ENCODE measurements around the gene TNS4. TPM values are rescaled to one million over a fixed set of nuclear protein-coding genes. Genes with fewer than 3 reads are reported as not detected.

TNS4 gene
- total RNA-seq, 1 experiment from 2014 or later, result 36.6 TPM

- Histone ChIP-seq H4K20me1 (ENCODE audit: insufficient read depth) (no peaks in the 10 kb centered on the region), H3K9ac (ENCODE audit: low read length) (no peak overlapping the region), H3K4me1 (ENCODE audit: control insufficient read depth in 1 of 2, insufficient read depth in 2 of 2, low read length in 2 of 2) (peaks cover 5 to 50% of the 10 kb centered on the region in 2 experiments; a peak in 3 of 4 replicates), H3K9me2 (ENCODE audit: insufficient read depth) (no peaks in the 10 kb centered on the region), H3K27ac (ENCODE audit: low read depth, low read length) (no peak overlapping the region), H3K36me3 (ENCODE audit: control insufficient read depth in 1 of 2, insufficient read depth in 2 of 2, low read length in 2 of 2) (no peaks in the 10 kb centered on the region; a peak in 1 of 4 replicates), H3K79me2 (ENCODE audit: insufficient read depth, low read length) (no peaks in the 10 kb centered on the region), H3K4me3 (replicated peaks in 1 of 2; ENCODE audit: low read depth in 1 of 2, low read length in 2 of 2) (no peak overlapping the region), H3K9me3 (ENCODE audit: control insufficient read depth in 1 of 2, insufficient read depth in 1 of 2, low read depth in 1 of 2, low read length in 2 of 2) (no peaks in the 10 kb centered on the region), H2AFZ (ENCODE audit: low read depth, low read length, poor library complexity, severe bottlenecking) (no peak overlapping the region), H3K4me2 (ENCODE audit: low read length) (no peak overlapping the region), H3K27me3 (ENCODE audit: insufficient read depth, low read length) (no peaks in the 10 kb centered on the region)
- RAD21 ChIA-PET (ENCODE audit: low non-redundant PET in 1 of 2, low total read pairs in 2 of 2, uncharacterized antibody in 2 of 2, unreplicated experiment in 2 of 2), result no interaction called here
- POLR2A ChIA-PET, result interaction anchor here (1.2 to 1.4 kb wide), 2 partner anchors 29 to 61 kb away, joined by 4 to 5 read pairs; partner anchors contain the start of gene TNS4
- intact Hi-C loops (cut with micrococcal nuclease), result no loop called here
- ATAC-seq (peak; percentile 54), DNase-seq (ENCODE audit: low read depth, low spot score) (no peak)
- BruUV-seq (replicated peaks), result no TSS peak
- CTCF ChIA-PET, result interaction anchor here (1.2 to 1.3 kb wide), 2 partner anchors 24 to 61 kb away, joined by 3 to 6 read pairs; no protein-coding TSS in a partner anchor
- no peak for TF ChIP-seq SP1 (IDR thresholded peaks at IDR 0.05; ENCODE audit: low read depth)
These were observed 28.5 kb downstream of the TNS4 start for GRCh38 chr17:40472733-40473452.

GRCh38 chr17:40471846-40472732, 29.3 kb downstream of the TNS4 start:
- intact Hi-C loops (cut with micrococcal nuclease), result no loop called here
- ATAC-seq (0 out of 2 replicates have a peak, but pooled peaks have one; percentile 2), DNase-seq (ENCODE audit: low read depth, low spot score) (no peak)
- no TSS peak for BruUV-seq (replicated peaks)
- Histone ChIP-seq H2AFZ (ENCODE audit: low read depth, low read length, poor library complexity, severe bottlenecking) (no peak overlapping the region), H3K27me3 (ENCODE audit: insufficient read depth, low read length) (no peaks in the 10 kb centered on the region), H3K27ac (ENCODE audit: low read depth, low read length) (no peak overlapping the region), H3K36me3 (ENCODE audit: control insufficient read depth in 1 of 2, insufficient read depth in 2 of 2, low read length in 2 of 2) (no peaks in the 10 kb centered on the region), H3K79me2 (ENCODE audit: insufficient read depth, low read length) (no peaks in the 10 kb centered on the region), H3K4me3 (replicated peaks in 1 of 2; ENCODE audit: low read depth in 1 of 2, low read length in 2 of 2) (no peak overlapping the region), H3K9me2 (ENCODE audit: insufficient read depth) (no peaks in the 10 kb centered on the region), H4K20me1 (ENCODE audit: insufficient read depth) (no peaks in the 10 kb centered on the region), H3K4me2 (ENCODE audit: low read length) (no peak overlapping the region), H3K9ac (ENCODE audit: low read length) (no peak overlapping the region), H3K9me3 (ENCODE audit: control insufficient read depth in 1 of 2, insufficient read depth in 1 of 2, low read depth in 1 of 2, low read length in 2 of 2) (no peaks in the 10 kb centered on the region), H3K4me1 (ENCODE audit: control insufficient read depth in 1 of 2, insufficient read depth in 2 of 2, low read length in 2 of 2) (peaks cover 5 to 43% of the 10 kb centered on the region in 2 experiments; a peak in 3 of 4 replicates)
- POLR2A ChIA-PET, result interaction anchor here (1.0 to 1.4 kb wide), 3 partner anchors 29 to 1216 kb away, joined by 3 to 5 read pairs (median 4); partner anchors contain the start of genes EIF1 and TNS4
- RAD21 ChIA-PET (ENCODE audit: low non-redundant PET in 1 of 2, low total read pairs in 2 of 2, uncharacterized antibody in 2 of 2, unreplicated experiment in 2 of 2), result no interaction called here
- TF ChIP-seq EZH2phosphoT487 (IDR thresholded peaks at IDR 0.05; ENCODE audit: borderline replicate concordance) (no peak), POLR2A (IDR thresholded peaks at IDR 0.05; ENCODE audit: borderline replicate concordance, extremely low read depth, insufficient read depth, insufficient read length) (no peak), CTCF (IDR thresholded peaks at IDR 0.05 in 2 of 3, conservative IDR thresholded peaks at IDR 0.05 in 1 of 3; ENCODE audit: borderline replicate concordance in 1 of 3, insufficient read depth in 1 of 3, low read depth in 2 of 3, low read length in 2 of 3) (no peak), ZFX (IDR thresholded peaks at IDR 0.05) (no peak), SP1 (IDR thresholded peaks at IDR 0.05; ENCODE audit: low read depth) (no peak), CBX3 (IDR thresholded peaks at IDR 0.05; ENCODE audit: low read depth) (no peak), ELF1 (IDR thresholded peaks at IDR 0.05; ENCODE audit: borderline replicate concordance, low read depth) (no peak)
- CTCF ChIA-PET, result interaction anchor here (1.2 to 1.3 kb wide), 2 partner anchors 23 to 61 kb away, joined by 3 to 6 read pairs; no protein-coding TSS in a partner anchor
